ENCODE data around the gene MYRIP. TPM values are rescaled to one million over a fixed set of nuclear protein-coding genes. Genes with fewer than 3 reads are reported as not detected.

MYRIP gene
- total and polyA plus RNA-seq, 2 of the 4 experiments (the other 2 are of a cell fraction), result not detected

- Histone ChIP-seq H3K23ac (ENCODE audit: low read depth, low read length) (no peak overlapping the region), H3K9me1 (ENCODE audit: insufficient read depth, low read length) (no peaks in the 10 kb centered on the region), H2BK15ac (ENCODE audit: low read depth, low read length) (no peak overlapping the region), H2AK5ac (ENCODE audit: low read depth, low read length) (no peak overlapping the region), H3K4ac (ENCODE audit: low read depth, low read length) (no peak overlapping the region), H3K79me1 (ENCODE audit: low read depth in 1 of 2, low read length in 2 of 2) (no peaks in the 10 kb centered on the region), H3K36me3 (ENCODE audit: control insufficient read depth, insufficient read depth, low read length) (no peaks in the 10 kb centered on the region), H3K18ac (ENCODE audit: low read depth, low read length) (no peak overlapping the region), H4K20me1 (ENCODE audit: insufficient read depth, low read length) (no peaks in the 10 kb centered on the region), H3K9ac (ENCODE audit: low read depth, low read length) (no peak overlapping the region), H3K4me1 (ENCODE audit: control insufficient read depth, insufficient read depth, low read length) (no peaks in the 10 kb centered on the region), H4K8ac (ENCODE audit: low read depth in 2 of 2, low read length in 2 of 2) (no peak overlapping the region), H2AK9ac (replicated peaks; ENCODE audit: low read depth, low read length, poor library complexity) (no peak overlapping the region), H2BK120ac (ENCODE audit: low read depth, low read length) (no peak overlapping the region), H3K9me3 (ENCODE audit: control insufficient read depth, insufficient read depth, low read length) (peaks cover 6% of the 10 kb centered on the region), H3K14ac (replicated peaks; ENCODE audit: low read depth, low read length) (no peak overlapping the region), H4K91ac (ENCODE audit: insufficient read depth, low read depth, low read length) (no peak overlapping the region), H4K5ac (ENCODE audit: low read depth, low read length) (no peak overlapping the region), H3K56ac (ENCODE audit: extremely low read depth, insufficient read depth, low read length) (no peak overlapping the region), H3K4me3 (ENCODE audit: insufficient read depth, low read depth, low read length) (no peak overlapping the region), H3K27me3 (ENCODE audit: control insufficient read depth, insufficient read depth, low read length) (no peaks in the 10 kb centered on the region), H2BK5ac (ENCODE audit: low read depth, low read length, poor library complexity, severe bottlenecking) (no peak overlapping the region), H2AFZ (replicated peaks; ENCODE audit: low read length, poor library complexity) (no peak overlapping the region), H3K27ac (ENCODE audit: insufficient read depth, low read length) (no peak overlapping the region), H3K4me2 (ENCODE audit: low read depth, low read length) (no peak overlapping the region), H2BK20ac (ENCODE audit: low read depth, low read length) (no peak overlapping the region)
- no TSS peak for BruUV-seq (replicated peaks)
- ATAC-seq (ENCODE audit: low read depth), result no peak
- POLR2A ChIA-PET (ENCODE audit: unreplicated experiment), result no interaction called here
- DNase-seq, result no peak
- WGBS, 2 experiments (ENCODE audit: extremely low coverage in 2 of 2, insufficient read length in 1 of 2), result no CpG with 5 or more reads among the region's 5 CpGs
- intact Hi-C loops (cut with micrococcal nuclease) (no loop called here), dilution Hi-C loops (cut with HindIII; ENCODE audit: low sequenced_read_pairs, unreplicated experiment) (no loop called here), in situ Hi-C loops (cut with MboI; ENCODE audit: low sequenced_read_pairs) (no loop called here)
- CTCF ChIA-PET, result no interaction called here
- TF ChIP-seq CHD1 (IDR thresholded peaks at IDR 0.05; ENCODE audit: low read depth, low read length) (no peak), NFE2L2 (IDR thresholded peaks at IDR 0.05; ENCODE audit: low read depth, low read length) (no peak), MXI1 (IDR thresholded peaks at IDR 0.05; ENCODE audit: borderline replicate concordance, low read depth, low read length) (no peak), MAZ (IDR thresholded peaks at IDR 0.05; ENCODE audit: borderline replicate concordance, low read depth, low read length) (no peak), MAFK (IDR thresholded peaks at IDR 0.05; ENCODE audit: low read depth, low read length) (no peak), CTCF (conservative IDR thresholded peaks at IDR 0.05; ENCODE audit: low read depth, low read length) (no peak), RAD21 (IDR thresholded peaks at IDR 0.05; ENCODE audit: low read length) (no peak), BHLHE40 (IDR thresholded peaks at IDR 0.05; ENCODE audit: low read depth, low read length) (no peak), RFX5 (IDR thresholded peaks at IDR 0.05; ENCODE audit: low read depth, low read length) (no peak), POLR2A (IDR thresholded peaks at IDR 0.05; ENCODE audit: low read depth, low read length) (no peak), SMC3 (IDR thresholded peaks at IDR 0.05; ENCODE audit: low read depth, low read length) (no peak), CEBPB (IDR thresholded peaks at IDR 0.05; ENCODE audit: low read depth, low read length) (no peak), FOS (IDR thresholded peaks at IDR 0.05; ENCODE audit: low read depth, low read length) (no peak), RCOR1 (IDR thresholded peaks at IDR 0.05; ENCODE audit: insufficient replicate concordance, low read length) (no peak), USF2 (IDR thresholded peaks at IDR 0.05; ENCODE audit: low read depth, low read length) (no peak), ELK1 (IDR thresholded peaks at IDR 0.05; ENCODE audit: borderline replicate concordance, low read depth, low read length) (no peak)
Measured at GRCh38 chr3:39941931-39942330, 132.5 kb downstream of the MYRIP start.
